Ascending aorta (tissue), 2 donors: ENCODE data around the gene ST6GALNAC3. TPM values are rescaled to one million over a fixed set of nuclear protein-coding genes. Genes with fewer than 3 reads are reported as not detected.

Source experiments
- DNase-seq, 2 donors: peaks; one replicate each; pipeline ENCODE4 v3.0.0-alpha.2; 2019; ENCODE audit warnings: low spot score in 2 of 2
- H3K27ac ChIP-seq, 2 donors: fragments of 200-600 bp; sonication (generic); one replicate each; pipeline ENCODE4 v1.5.1; 2016 to 2017; ENCODE audit warnings: mild to moderate bottlenecking in 1 of 2
- H3K27me3 ChIP-seq: fragments of 200-600 bp; sonication (generic); one replicate; pipeline ENCODE4 v1.5.1; 2017
- H3K36me3 ChIP-seq, 2 donors: fragments of 200-600 bp; sonication (generic); one replicate each; pipeline ENCODE4 v1.5.1; 2016
- H3K4me1 ChIP-seq, 2 donors: fragments of 200-600 bp; sonication (generic); one replicate each; pipeline ENCODE4 v1.5.1; 2016 to 2017; ENCODE audit warnings: mild to moderate bottlenecking in 1 of 2
- H3K4me3 ChIP-seq, 2 donors: fragments of 200-600 bp; sonication (generic); one replicate each; pipeline ENCODE4 v1.5.1; 2016 to 2017; ENCODE audit warnings: mild to moderate bottlenecking in 1 of 2
- H3K9me3 ChIP-seq, 2 donors: fragments of 200-600 bp; sonication (generic); one replicate each; pipeline ENCODE4 v1.5.1; 2016
- CTCF ChIP-seq, 3 experiments: fragments of 200-600 bp in 2 of 3; fragments of 450-650 bp in 1 of 3; sonication (generic) in 2 of 3; IDR thresholded peaks; one replicate each; pipeline ENCODE4 v1.5.1; 2016 to 2019; ENCODE audit warnings: antibody characterized with exemption in 3 of 3, mild to moderate bottlenecking in 1 of 3, moderate library complexity in 1 of 3
- intact Hi-C: fragments of 100-400 bp; cut with DNase I; formaldehyde crosslinking; loops from one replicate; pipeline ENCODE4 v1.15.1; 2023
- total RNA-seq: library from RNA; depleted of rRNA; stranded (reverse); fragments of >200 nt; gene quantifications from one replicate; pipeline ENCODE4 v1.1.0, GENCODE V29; 2016

ST6GALNAC3 gene
- total RNA-seq, 1 donor from 2014 or later, result 34.5 TPM

- Histone ChIP-seq H3K36me3 (no peaks in the 10 kb centered on the region), H3K27me3 (no peaks in the 10 kb centered on the region), H3K4me3 (no peak overlapping the region), H3K27ac (no peak overlapping the region), H3K9me3 (no peaks in the 10 kb centered on the region), H3K4me1 (no peaks in the 10 kb centered on the region)
- DNase-seq, result no peak
- TF ChIP-seq CTCF (IDR thresholded peaks at IDR 0.05), result no peak
- intact Hi-C loops, result no loop called here
These were observed 128.6 kb downstream of the ST6GALNAC3 start for GRCh38 chr1:76203127-76203526.

GRCh38 chr1:76209238-76209637 is 134.7 kb downstream of the ST6GALNAC3 start:
- no peaks in the 10 kb centered on the region for H3K9me3 ChIP-seq
- no peak overlapping the region for H3K4me3 ChIP-seq
- no peaks in the 10 kb centered on the region for H3K36me3 ChIP-seq
- no peak for TF ChIP-seq CTCF (IDR thresholded peaks at IDR 0.05)
- no peak for DNase-seq
- H3K4me1 ChIP-seq, result no peaks in the 10 kb centered on the region
- no peak overlapping the region for H3K27ac ChIP-seq
- H3K27me3 ChIP-seq, result no peaks in the 10 kb centered on the region
- intact Hi-C loops, result no loop called here

- Histone ChIP-seq H3K4me3 (no peak overlapping the region), H3K27me3 (no peaks in the 10 kb centered on the region)
These were observed 135.1 kb downstream of the ST6GALNAC3 start for GRCh38 chr1:76209648-76210047.

GRCh38 chr1:76210160-76210559 is 135.6 kb downstream of the ST6GALNAC3 start:
- Histone ChIP-seq H3K9me3 (no peaks in the 10 kb centered on the region), H3K36me3 (no peaks in the 10 kb centered on the region), H3K27me3 (no peaks in the 10 kb centered on the region), H3K4me1 (no peaks in the 10 kb centered on the region), H3K27ac (no peak overlapping the region), H3K4me3 (no peak overlapping the region)
- no peak for TF ChIP-seq CTCF (IDR thresholded peaks at IDR 0.05)
- DNase-seq, result no peak
- intact Hi-C loops, result no loop called here

More at GRCh38 chr1:76209648-76210047, 135.1 kb downstream of the ST6GALNAC3 start:
- Histone ChIP-seq H3K9me3 (no peaks in the 10 kb centered on the region), H3K4me1 (no peaks in the 10 kb centered on the region), H3K27ac (no peak overlapping the region), H3K36me3 (no peaks in the 10 kb centered on the region)
- DNase-seq, result no peak
- intact Hi-C loops, result no loop called here
- no peak for TF ChIP-seq CTCF (IDR thresholded peaks at IDR 0.05)

- Histone ChIP-seq H3K9me3 (no peaks in the 10 kb centered on the region), H3K27me3 (no peaks in the 10 kb centered on the region), H3K27ac (no peak overlapping the region), H3K36me3 (no peaks in the 10 kb centered on the region), H3K4me1 (no peaks in the 10 kb centered on the region), H3K4me3 (no peak overlapping the region)
- intact Hi-C loops, result no loop called here
- DNase-seq, result no peak
- no peak for TF ChIP-seq CTCF (IDR thresholded peaks at IDR 0.05)
These were observed 144.3 kb downstream of the ST6GALNAC3 start for GRCh38 chr1:76218888-76219287.

GRCh38 chr1:76219366-76219818 is 144.8 kb downstream of the ST6GALNAC3 start:
- Histone ChIP-seq H3K27me3 (no peaks in the 10 kb centered on the region), H3K27ac (no peak overlapping the region), H3K4me1 (no peaks in the 10 kb centered on the region), H3K4me3 (no peak overlapping the region), H3K9me3 (no peaks in the 10 kb centered on the region), H3K36me3 (no peaks in the 10 kb centered on the region)
- no peak for DNase-seq
- intact Hi-C loops, result no loop called here
- TF ChIP-seq CTCF (IDR thresholded peaks at IDR 0.05), result no peak
